K562 (cell line): ENCODE measurements around the gene KAT7. TPM values are rescaled to one million over a fixed set of nuclear protein-coding genes. Genes with fewer than 3 reads are reported as not detected.
A peak's percentile ranks its signal among the peaks of the same experiment; 100 is the strongest.

Experiments used
- ATF1 ChIP-seq, 2 experiments: fragments of 450-650 bp in 1 of 2; IDR thresholded peaks; 2 replicates each; pipeline ENCODE4 v1.6.1; 2016; ENCODE audit warnings: missing compliant biosample characterization in 1 of 2, missing genetic modification characterization in 1 of 2
- BRD9 ChIP-seq: fragments of 450-650 bp; IDR thresholded peaks from 2 replicates; pipeline ENCODE4 v1.6.1; 2018; ENCODE audit warnings: low read depth; ENCODE audit not compliant: partially characterized antibody
- CBFA2T2 ChIP-seq: fragments of 450-650 bp; conservative IDR thresholded peaks from 2 replicates; pipeline ENCODE4 v1.6.1; 2017; ENCODE audit warnings: mild to moderate bottlenecking
- DDX20 ChIP-seq: fragments of 450-650 bp; IDR thresholded peaks from 2 replicates; pipeline ENCODE4 v1.6.1; 2016; ENCODE audit warnings: missing genetic modification characterization, low read depth, mild to moderate bottlenecking, missing compliant biosample characterization, moderate library complexity
- E2F3 ChIP-seq: fragments of 250-450 bp; sonication (Bioruptor Pico); IDR thresholded peaks from 2 replicates; pipeline ENCODE4 v1.4.0; 2020; ENCODE audit warnings: mild to moderate bottlenecking
- ETV1 ChIP-seq: fragments of 450-650 bp; conservative IDR thresholded peaks from 2 replicates; pipeline ENCODE4 v1.6.1; 2016; ENCODE audit warnings: missing genetic modification characterization, control low read depth, low read depth, missing compliant biosample characterization
- GABPB2 ChIP-seq: fragments of 250-450 bp; sonication (Bioruptor Pico); conservative IDR thresholded peaks from 2 replicates; pipeline ENCODE4 v1.5.1; 2021; ENCODE audit warnings: mild to moderate bottlenecking
- MCM5 ChIP-seq: fragments of 450-650 bp; IDR thresholded peaks from 2 replicates; pipeline ENCODE4 v1.6.1; 2016; ENCODE audit warnings: low read depth
- NR2C1 ChIP-seq, 2 experiments: fragments of 450-650 bp; IDR thresholded peaks; 2 replicates each; pipeline ENCODE4 v1.6.1; 2017; ENCODE audit warnings: mild to moderate bottlenecking in 2 of 2, antibody characterized with exemption in 1 of 2, inconsistent platforms in 1 of 2, missing compliant biosample characterization in 1 of 2, missing genetic modification characterization in 1 of 2
- POLR2H ChIP-seq: IDR thresholded peaks from 2 replicates; pipeline ENCODE4 v1.6.1; 2016; ENCODE audit warnings: missing genetic modification characterization, low read depth, mild to moderate bottlenecking, control low read depth, missing compliant biosample characterization, moderate library complexity
- SNRNP70 ChIP-seq: fragments of 200-400 bp; formaldehyde crosslinking; optimal IDR thresholded peaks from 2 replicates; pipeline ENCODE3; 2017; ENCODE audit warnings: low read depth, low read length
- YY1 ChIP-seq, 3 experiments: IDR thresholded peaks; 2 replicates each; pipeline ENCODE4 v1.6.1; 2011; ENCODE audit warnings: low read length in 2 of 3, mild to moderate bottlenecking in 2 of 3, moderate library complexity in 2 of 3, borderline replicate concordance in 1 of 3, control low read depth in 1 of 3, low read depth in 1 of 3; ENCODE audit not compliant: insufficient read depth in 3 of 3, insufficient replicate concordance in 2 of 3, control insufficient read depth in 1 of 3, insufficient read length in 1 of 3; ENCODE audit errors: extremely low read depth in 1 of 3
- ZNF354B ChIP-seq: fragments of 250-450 bp; sonication (Bioruptor Pico); IDR thresholded peaks from 2 replicates; pipeline ENCODE4 v1.4.0; 2020
- ZNF586 ChIP-seq: fragments of 450-650 bp; formaldehyde crosslinking; conservative IDR thresholded peaks from 2 replicates; pipeline ENCODE4 v1.4.0; 2020; ENCODE audit warnings: mild to moderate bottlenecking, moderate library complexity
- polyA plus RNA-seq, 8 experiments: library from polyadenylated mRNA; depleted of rRNA in 4 of 8; stranded (reverse) in 5 of 8; unstranded in 3 of 8; fragments of >200 nt; fragmentation: Nextera tagmentation in 2 of 8; fragmentation: Illumina TruSeq in 1 of 8; extraction: Ambion mirVana in 2 of 8; extraction: Trizol in 1 of 8; gene quantifications; 2 replicates each; pipeline versions ENCODE4 v1.2.1 to v1.2.3, GENCODE V29; 2011 to 2014; ENCODE audit warnings: inconsistent platforms in 1 of 8, missing spikeins in 1 of 8
- total RNA-seq, 7 experiments: library from RNA; depleted of rRNA in 6 of 7; stranded (reverse); fragments of >200 nt in 6 of 7; fragmentation: Illumina TruSeq in 2 of 7; extraction: Trizol in 2 of 7; gene quantifications; 2 replicates each; pipeline versions ENCODE4 v1.2.1 to v1.2.3, GENCODE V29; 2011 to 2021; ENCODE audit warnings: low replicate concordance in 1 of 7
- TF ChIP-seq, protein P1 (sequence below): fragments of 450-650 bp; IDR thresholded peaks from 2 replicates; pipeline ENCODE4 v1.6.1; 2017; ENCODE audit warnings: antibody characterized with exemption, mild to moderate bottlenecking
- TF ChIP-seq, protein P2 (sequence below), 2 experiments: fragments of 200-800 bp in 1 of 2; sonication (Bioruptor generic) in 1 of 2; sonication (generic) in 1 of 2; formaldehyde crosslinking in 1 of 2; IDR thresholded peaks in 1 of 2; conservative IDR thresholded peaks in 1 of 2; 2 replicates each; pipeline versions ENCODE4 v1.5.0 to v1.6.1; 2016 to 2020; ENCODE audit warnings: missing compliant biosample characterization in 1 of 2, missing genetic modification characterization in 1 of 2, missing genetic modification reagents in 1 of 2
- TF ChIP-seq, protein P3 (sequence below), 2 experiments: fragments of 450-650 bp in 1 of 2; sonication (generic) in 1 of 2; formaldehyde crosslinking in 1 of 2; IDR thresholded peaks in 1 of 2; conservative IDR thresholded peaks in 1 of 2; 2 replicates each; pipeline versions ENCODE4 v1.6.1 to v1.8.1; 2016 to 2023; ENCODE audit warnings: mild to moderate bottlenecking in 2 of 2, moderate library complexity in 2 of 2, inconsistent platforms in 1 of 2, missing genetic modification reagents in 1 of 2
- TF ChIP-seq, protein P4 (sequence below): fragments of 250-450 bp; sonication (Bioruptor Pico); IDR thresholded peaks from 2 replicates; pipeline ENCODE4 v1.8.0; 2022; ENCODE audit warnings: inconsistent platforms

KAT7 gene
- total and polyA plus RNA-seq, 9 of the 15 experiments (the other 6 are each of a cell fraction or from before 2014, with no cell fraction given) = 10.8 to 57.3 (median 34.8) TPM

DNA sequence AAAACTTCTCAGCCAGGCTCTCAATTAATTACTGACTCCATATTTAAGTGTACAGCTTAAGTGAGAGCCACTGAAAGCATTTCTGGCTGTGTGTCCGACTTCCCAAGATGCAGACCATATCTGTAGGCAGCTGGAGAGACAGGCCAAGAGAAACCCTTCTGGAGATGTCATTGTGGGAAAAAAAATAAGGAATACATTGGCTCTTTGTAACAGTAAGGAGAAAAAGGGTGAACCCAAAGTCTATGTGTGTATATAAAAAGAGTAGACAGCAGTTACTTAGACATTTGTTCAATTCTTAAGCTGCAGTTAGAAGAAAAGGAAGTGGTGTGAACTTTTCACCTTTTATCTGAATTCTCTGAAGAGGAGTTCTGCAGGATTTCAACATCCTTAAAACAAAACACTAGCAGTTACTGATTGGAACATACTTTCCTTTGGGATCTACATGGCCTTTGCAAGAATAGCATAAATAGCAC lies 46.3 kb upstream of the KAT7 start (continued):
- TF ChIP-seq, protein P1, sequence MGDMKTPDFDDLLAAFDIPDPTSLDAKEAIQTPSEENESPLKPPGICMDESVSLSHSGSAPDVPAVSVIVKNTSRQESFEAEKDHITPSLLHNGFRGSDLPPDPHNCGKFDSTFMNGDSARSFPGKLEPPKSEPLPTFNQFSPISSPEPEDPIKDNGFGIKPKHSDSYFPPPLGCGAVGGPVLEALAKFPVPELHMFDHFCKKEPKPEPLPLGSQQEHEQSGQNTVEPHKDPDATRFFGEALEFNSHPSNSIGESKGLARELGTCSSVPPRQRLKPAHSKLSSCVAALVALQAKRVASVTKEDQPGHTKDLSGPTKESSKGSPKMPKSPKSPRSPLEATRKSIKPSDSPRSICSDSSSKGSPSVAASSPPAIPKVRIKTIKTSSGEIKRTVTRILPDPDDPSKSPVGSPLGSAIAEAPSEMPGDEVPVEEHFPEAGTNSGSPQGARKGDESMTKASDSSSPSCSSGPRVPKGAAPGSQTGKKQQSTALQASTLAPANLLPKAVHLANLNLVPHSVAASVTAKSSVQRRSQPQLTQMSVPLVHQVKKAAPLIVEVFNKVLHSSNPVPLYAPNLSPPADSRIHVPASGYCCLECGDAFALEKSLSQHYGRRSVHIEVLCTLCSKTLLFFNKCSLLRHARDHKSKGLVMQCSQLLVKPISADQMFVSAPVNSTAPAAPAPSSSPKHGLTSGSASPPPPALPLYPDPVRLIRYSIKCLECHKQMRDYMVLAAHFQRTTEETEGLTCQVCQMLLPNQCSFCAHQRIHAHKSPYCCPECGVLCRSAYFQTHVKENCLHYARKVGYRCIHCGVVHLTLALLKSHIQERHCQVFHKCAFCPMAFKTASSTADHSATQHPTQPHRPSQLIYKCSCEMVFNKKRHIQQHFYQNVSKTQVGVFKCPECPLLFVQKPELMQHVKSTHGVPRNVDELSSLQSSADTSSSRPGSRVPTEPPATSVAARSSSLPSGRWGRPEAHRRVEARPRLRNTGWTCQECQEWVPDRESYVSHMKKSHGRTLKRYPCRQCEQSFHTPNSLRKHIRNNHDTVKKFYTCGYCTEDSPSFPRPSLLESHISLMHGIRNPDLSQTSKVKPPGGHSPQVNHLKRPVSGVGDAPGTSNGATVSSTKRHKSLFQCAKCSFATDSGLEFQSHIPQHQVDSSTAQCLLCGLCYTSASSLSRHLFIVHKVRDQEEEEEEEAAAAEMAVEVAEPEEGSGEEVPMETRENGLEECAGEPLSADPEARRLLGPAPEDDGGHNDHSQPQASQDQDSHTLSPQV = peak; percentile 41
- TF ChIP-seq, protein P2, sequence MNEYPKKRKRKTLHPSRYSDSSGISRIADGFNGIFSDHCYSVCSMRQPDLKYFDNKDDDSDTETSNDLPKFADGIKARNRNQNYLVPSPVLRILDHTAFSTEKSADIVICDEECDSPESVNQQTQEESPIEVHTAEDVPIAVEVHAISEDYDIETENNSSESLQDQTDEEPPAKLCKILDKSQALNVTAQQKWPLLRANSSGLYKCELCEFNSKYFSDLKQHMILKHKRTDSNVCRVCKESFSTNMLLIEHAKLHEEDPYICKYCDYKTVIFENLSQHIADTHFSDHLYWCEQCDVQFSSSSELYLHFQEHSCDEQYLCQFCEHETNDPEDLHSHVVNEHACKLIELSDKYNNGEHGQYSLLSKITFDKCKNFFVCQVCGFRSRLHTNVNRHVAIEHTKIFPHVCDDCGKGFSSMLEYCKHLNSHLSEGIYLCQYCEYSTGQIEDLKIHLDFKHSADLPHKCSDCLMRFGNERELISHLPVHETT (CRISPR knock-in tag; conservative IDR thresholded peaks at IDR 0.05 in 1 of 2, IDR thresholded peaks at IDR 0.05 in 1 of 2) = peak in 1 of 2 experiments; percentile 74; a peak in 2 of 4 replicates
- TF ChIP-seq SNRNP70 (no peak), E2F3 (CRISPR knock-in tag) (no peak), CBFA2T2 (0 out of 2 replicates have a peak, but pooled peaks have one; percentile 10), NR2C1 (IDR thresholded peaks at IDR 0.05) (no peak; the same call in 1 of the 2 replicates), NR2C1 (tag; IDR thresholded peaks at IDR 0.05) (peak; percentile 59; the same call in 1 of the 2 replicates), DDX20 (tag) (peak; percentile 38; the same call in 1 of the 2 replicates), ATF1 (CRISPR knock-in tag; IDR thresholded peaks at IDR 0.05) (no peak), ATF1 (tag; IDR thresholded peaks at IDR 0.05) (no peak), ZNF354B (CRISPR knock-in tag) (no peak), MCM5 (no peak), BRD9 (no peak), GABPB2 (CRISPR knock-in tag) (no peak), ETV1 (tag) (peak; percentile 55), POLR2H (0 out of 2 replicates have a peak, but pooled peaks have one; percentile 57), ZNF586 (CRISPR knock-in tag) (no peak), YY1 (IDR thresholded peaks at IDR 0.05; ENCODE audit: borderline replicate concordance in 1 of 3, control insufficient read depth in 1 of 3, extremely low read depth in 1 of 3, insufficient read depth in 3 of 3, insufficient read length in 1 of 3, insufficient replicate concordance in 2 of 3, low read depth in 1 of 3, low read length in 2 of 3) (no peak)
- TF ChIP-seq, protein P3, sequence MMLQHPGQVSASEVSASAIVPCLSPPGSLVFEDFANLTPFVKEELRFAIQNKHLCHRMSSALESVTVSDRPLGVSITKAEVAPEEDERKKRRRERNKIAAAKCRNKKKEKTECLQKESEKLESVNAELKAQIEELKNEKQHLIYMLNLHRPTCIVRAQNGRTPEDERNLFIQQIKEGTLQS (IDR thresholded peaks at IDR 0.05) = no peak
- TF ChIP-seq, protein P3 (CRISPR knock-in tag; conservative IDR thresholded peaks at IDR 0.05) = no peak
- TF ChIP-seq, protein P4, sequence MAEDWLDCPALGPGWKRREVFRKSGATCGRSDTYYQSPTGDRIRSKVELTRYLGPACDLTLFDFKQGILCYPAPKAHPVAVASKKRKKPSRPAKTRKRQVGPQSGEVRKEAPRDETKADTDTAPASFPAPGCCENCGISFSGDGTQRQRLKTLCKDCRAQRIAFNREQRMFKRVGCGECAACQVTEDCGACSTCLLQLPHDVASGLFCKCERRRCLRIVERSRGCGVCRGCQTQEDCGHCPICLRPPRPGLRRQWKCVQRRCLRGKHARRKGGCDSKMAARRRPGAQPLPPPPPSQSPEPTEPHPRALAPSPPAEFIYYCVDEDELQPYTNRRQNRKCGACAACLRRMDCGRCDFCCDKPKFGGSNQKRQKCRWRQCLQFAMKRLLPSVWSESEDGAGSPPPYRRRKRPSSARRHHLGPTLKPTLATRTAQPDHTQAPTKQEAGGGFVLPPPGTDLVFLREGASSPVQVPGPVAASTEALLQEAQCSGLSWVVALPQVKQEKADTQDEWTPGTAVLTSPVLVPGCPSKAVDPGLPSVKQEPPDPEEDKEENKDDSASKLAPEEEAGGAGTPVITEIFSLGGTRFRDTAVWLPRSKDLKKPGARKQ (CRISPR knock-in tag) = no peak
